HG02759 (cell line): ENCODE data around the gene PRX.
"Not testable (repeated sequence)": the region's sequence is repeated elsewhere in the genome, so short reads cannot be mapped to it uniquely, and the experiment has no call there.

Experiments used
- ATAC-seq: cut with Tn5 transposase; IDR thresholded peaks from one replicate; pipeline ENCODE4 v1.9.1; 2021; ENCODE audit warnings: mild to moderate bottlenecking, moderate library complexity; ENCODE audit not compliant: unreplicated experiment

PRX gene

GRCh38 chr19:40414542-40415535 is 1.7 kb upstream of the PRX start:
- ATAC-seq: no peak

GRCh38 chr19:40412866-40413265 is 312 bp downstream of the PRX start:
- ATAC-seq: no peak

DNA sequence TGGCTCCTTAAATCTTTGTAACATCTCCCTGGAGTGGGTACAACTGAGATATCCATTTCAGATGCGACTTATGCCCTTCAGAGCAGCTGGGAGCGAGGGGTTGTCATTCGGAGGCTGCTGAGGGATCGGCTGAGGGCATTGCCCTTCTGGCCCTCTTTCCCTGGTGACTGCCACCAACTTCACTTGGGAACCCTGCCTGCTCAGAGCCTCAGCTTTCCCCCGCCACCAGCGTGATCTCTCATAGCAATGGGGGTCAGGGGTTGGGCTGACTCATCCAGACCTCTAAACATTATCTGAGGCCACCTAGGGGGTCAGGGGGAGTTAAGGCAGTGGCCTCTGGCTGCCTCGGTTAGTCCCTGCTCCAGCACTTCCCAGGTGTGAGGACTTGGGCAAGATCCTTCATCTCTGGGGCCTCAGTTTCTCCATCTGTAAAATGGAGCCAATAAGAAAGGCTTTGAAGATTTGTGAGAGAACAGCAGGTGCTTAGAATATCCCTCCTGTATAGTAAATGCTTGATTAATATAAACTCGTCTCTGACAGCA is 1.1 kb downstream of the PRX start:
- ATAC-seq: no peak

- no peak for ATAC-seq
Observed at GRCh38 chr19:40411125-40411842, 1.9 kb downstream of the PRX start.

- ATAC-seq: no peak
Observed at GRCh38 chr19:40410030-40410389, 3.2 kb downstream of the PRX start.

DNA sequence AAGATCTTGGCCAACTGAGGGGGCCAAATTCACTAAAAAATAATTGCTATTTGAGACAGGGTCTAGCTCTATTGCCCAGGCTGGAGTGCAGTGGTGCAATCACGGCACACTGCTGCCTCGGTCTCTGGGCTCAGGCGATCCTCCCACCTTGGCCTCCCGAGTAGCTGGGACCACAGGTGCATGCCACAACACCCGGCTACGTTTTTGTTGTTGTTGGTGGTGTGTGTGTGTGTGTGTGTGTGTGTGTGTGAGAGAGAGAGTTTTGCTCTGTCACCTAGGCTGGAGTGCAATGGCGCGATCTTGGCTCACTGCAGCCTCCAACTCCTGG is 4.6 kb downstream of the PRX start:
- ATAC-seq: not testable (repeated sequence)

DNA sequence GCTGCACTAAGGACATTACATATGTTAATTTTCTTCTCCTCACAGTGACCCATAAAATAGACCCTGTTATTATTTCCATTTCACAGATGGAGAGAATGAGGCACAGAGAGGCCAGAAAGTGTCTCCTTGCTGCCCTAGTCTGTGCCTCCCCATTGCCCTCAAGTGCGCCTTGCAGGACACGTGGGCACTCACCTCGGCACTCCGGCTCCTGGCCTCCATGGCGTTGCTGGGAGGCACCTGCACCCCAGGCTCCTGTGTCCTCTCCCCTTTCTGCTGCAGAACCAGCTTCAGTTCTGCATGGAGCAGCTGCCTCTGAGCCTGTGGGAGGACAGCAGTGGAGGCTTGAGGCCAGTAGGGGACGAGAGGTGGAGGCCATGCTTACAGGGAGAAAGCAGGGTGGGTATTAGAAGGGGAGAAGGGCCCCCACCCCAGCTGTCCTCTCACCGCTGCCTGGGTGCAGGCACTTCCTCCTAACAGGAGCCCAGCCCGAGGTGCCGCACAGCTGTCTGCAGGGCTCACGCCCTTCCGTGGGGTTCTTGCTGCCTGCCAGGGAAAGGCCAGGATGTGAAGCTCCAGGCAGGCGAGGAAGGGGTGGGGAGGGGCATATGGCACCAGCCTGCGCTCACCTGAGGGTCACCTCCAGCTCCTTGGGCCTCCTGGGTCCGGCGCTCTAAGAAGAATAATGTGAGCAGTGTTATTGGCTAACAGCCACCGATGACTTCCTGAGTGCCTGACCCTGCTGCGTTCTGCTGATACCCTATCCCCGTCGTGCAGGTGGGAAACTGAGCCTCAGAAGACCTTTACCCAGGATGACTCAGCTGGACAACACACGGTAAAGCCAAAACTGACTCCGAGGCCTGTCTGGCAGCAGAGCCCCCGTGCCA is 5.2 kb downstream of the PRX start:
- no peak for ATAC-seq

DNA sequence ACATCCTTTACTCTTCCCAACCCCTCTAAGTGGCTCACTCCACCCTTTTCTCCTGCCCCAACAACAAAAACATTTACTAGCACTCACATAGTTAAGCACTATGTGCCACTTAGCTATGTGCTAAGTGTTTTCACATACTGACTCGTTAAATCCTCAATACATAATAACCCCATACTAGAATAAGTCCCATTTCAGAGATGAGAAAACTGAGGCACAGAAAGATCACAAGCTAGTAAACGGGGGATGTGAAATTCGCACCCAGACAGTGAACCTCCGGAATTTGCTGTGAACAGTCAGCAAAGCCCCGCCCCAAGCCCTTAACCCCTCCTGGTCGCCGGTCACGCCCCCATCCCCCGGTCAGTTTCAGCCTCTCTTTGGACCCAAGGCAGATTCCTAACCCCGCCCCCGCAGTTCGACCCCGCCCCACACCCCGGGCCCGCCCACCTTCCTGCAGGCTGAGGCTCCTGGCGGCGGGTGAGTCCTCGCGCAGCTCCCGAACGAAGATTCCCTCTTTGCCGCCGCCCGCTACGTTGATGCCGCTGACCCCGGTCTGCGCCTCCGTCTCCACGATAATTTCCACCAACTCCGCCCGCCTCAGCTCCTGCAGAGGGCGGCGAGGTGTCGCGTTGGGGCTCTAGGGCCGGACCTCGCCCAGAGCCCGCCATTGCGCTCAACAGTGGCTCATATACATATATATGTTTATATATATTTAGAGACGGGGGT is 9.8 kb downstream of the PRX start:
- peak; percentile 74 for ATAC-seq

- ATAC-seq: no peak
Observed at GRCh38 chr19:40400559-40400958, 12.6 kb downstream of the PRX start.

DNA sequence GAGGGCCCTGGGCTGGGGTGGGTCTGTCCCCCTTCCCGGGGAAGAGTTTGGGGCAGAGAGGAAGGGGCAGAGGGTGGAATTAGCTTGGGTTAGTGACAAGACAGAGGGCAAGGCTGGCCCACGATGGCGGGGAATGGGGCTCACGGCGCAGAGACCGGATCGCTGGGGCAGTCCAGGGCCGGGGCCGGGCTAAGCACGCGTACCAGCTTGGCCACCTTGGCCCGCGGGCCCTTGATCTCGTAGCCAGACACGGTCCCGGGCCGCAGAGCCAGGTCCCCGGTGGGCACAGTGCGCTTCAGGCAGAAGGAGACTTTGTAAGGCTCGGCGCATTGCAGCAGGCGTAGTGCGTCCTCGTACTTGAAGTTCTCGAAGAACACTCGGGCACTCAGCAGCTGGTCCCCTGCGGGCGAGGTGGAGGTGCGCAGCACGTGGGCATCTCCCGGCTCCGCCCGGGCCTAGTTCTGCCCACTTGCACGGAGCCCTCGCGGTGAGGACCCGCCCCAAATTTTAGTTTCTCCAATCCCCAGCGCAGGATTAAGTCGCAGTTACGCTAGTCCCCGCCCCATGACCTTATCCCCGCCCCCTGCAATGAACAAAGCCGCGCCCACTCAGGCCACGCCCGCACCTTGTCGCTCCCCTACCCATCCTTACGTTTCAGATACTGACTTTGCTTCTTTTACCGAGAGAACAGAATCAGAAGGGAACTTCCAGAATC is 14.6 kb downstream of the PRX start:
- no peak for ATAC-seq

GRCh38 chr19:40397568-40397906 is 15.6 kb downstream of the PRX start:
- no peak for ATAC-seq

GRCh38 chr19:40396886-40397567 is 16.2 kb downstream of the PRX start:
- no peak for ATAC-seq

- no peak for ATAC-seq
Observed at GRCh38 chr19:40395956-40396355, 17.2 kb downstream of the PRX start.

- no peak for ATAC-seq
Observed at GRCh38 chr19:40394816-40395210, 18.4 kb downstream of the PRX start.

DNA sequence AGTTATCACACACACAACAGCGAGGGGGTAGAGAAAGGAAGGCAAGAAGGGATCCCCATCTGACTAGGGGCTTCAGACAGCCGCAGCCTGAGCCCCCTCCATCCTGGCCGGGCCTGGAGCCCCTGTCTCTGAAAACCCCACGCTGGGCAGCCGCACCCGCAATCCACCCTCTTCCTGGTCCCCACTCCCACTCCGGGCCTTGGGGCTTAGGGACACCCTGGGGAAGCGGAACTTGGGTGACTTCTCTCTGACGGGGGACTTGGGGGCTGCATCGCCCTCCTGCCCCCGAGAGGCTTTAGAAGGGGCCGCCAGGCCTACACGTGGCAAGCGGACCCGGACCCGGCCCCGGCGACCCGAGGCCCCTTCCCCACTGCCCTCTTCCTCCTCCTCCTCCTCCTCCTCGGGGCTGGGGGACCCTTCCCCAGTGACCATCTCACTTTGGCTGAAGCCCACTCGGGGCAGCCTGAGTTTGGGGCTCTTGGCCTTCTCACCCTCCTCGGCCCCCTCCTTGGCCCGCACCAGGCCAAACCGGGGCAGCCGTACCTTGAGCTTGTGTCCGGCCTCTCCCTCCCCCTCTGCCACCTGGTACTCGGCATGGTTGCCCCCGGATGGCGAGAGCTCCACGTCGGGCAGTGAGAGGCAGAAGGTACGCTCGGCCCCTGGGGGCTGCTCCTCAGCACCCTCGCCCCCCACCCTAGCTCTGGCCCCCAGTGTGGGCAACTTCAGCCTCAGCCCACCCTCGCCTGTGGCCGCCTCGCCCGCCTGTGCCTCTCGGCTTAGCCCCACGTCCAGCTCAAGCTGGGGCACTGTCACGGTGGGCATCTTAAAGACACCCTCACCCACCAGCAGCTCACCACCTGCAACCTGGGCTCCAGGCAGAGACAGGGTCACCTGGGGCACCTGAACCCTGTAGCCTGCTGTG is 19.0 kb downstream of the PRX start:
- no peak for ATAC-seq

DNA sequence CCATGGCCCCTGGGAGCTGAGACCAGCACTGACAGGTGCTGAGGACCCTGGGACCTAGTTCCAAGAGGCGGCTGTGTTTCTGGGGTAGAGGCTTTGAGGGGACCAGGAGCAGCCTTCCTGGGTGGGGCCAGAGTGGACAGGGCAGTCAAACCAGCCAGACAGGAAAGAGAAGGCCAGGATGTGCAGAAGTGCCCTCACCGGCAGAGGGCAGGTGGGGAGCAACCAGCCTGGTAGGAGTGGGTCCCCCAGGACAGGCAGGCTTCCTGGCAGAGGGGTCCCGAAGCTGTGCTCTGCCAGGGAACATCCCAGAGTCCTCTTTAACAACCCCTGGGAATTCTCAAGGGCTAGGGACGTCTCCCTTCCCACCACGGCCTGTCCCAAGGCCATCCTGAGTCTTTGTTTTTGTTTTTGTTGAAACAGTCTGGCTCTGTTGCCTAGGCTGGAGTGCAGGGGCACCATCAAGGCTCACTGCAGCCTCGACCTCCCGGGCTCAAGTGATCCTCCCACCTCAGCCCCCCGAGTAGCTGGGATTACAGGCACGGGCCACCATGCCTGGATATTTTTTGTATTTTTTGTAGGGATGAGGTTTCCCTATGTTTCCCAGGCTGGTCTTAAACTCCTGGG is 20.2 kb downstream of the PRX start:
- ATAC-seq: no peak

GRCh38 chr19:40392123-40392522 is 21.1 kb downstream of the PRX start:
- ATAC-seq: no peak
